Common myeloid progenitor, CD34-positive (primary cell): ENCODE data around the gene AFMID.

Experiments
- CTCF ChIA-PET: fragments of 350-600 bp; sonication (Branson Sonifier 250); formaldehyde crosslinking; loops from one replicate; lab custom pipeline; 2021; ENCODE audit warnings: antibody characterized with exemption; lab: Charles Lee
- POLR2A ChIA-PET: fragments of 350-600 bp; sonication (Branson Sonifier 250); formaldehyde crosslinking; loops from one replicate; lab custom pipeline; 2021; ENCODE audit warnings: antibody characterized with exemption; lab: Charles Lee
- DNase-seq, 3 donors: peaks; one replicate each; pipeline versions ENCODE4 v3.0.0 to v3.0.0-alpha.2; 2013
- H3K27ac ChIP-seq, 2 experiments: 1 replicate in 1 of 2; 2 replicates in 1 of 2; pipeline ENCODE4 v1.7.0; 2013; ENCODE audit warnings: inconsistent platforms in 2 of 2, low read length in 2 of 2, mild to moderate bottlenecking in 2 of 2, low read depth in 1 of 2, moderate library complexity in 1 of 2; ENCODE audit not compliant: severe bottlenecking in 2 of 2, insufficient read depth in 1 of 2, poor library complexity in 1 of 2
- H3K27me3 ChIP-seq, 5 experiments: replicated peaks in 2 of 5; 1 replicate in 3 of 5; 2 replicates in 2 of 5; pipeline versions ENCODE4 v1.6.1 to v1.7.0; 2013; ENCODE audit warnings: low read length in 4 of 5, mild to moderate bottlenecking in 2 of 5, moderate library complexity in 2 of 5, inconsistent platforms in 1 of 5; ENCODE audit not compliant: insufficient read depth in 5 of 5, control insufficient read depth in 4 of 5
- H3K36me3 ChIP-seq, 4 experiments: 1 replicate in 2 of 4; 2 replicates in 2 of 4; pipeline versions ENCODE4 v1.6.1 to v1.7.0; 2013; ENCODE audit warnings: low read length in 3 of 4, control low read depth in 1 of 4, mild to moderate bottlenecking in 1 of 4; ENCODE audit not compliant: control insufficient read depth in 4 of 4, insufficient read depth in 4 of 4
- H3K4me1 ChIP-seq, 4 experiments: 1 replicate in 3 of 4; 2 replicates in 1 of 4; pipeline versions ENCODE4 v1.6.1 to v1.7.1; 2013; ENCODE audit warnings: low read length in 3 of 4, mild to moderate bottlenecking in 3 of 4, control low read depth in 1 of 4, inconsistent platforms in 1 of 4, moderate library complexity in 1 of 4; ENCODE audit not compliant: control insufficient read depth in 4 of 4, insufficient read depth in 4 of 4; ENCODE audit errors: control extremely low read depth in 1 of 4
- H3K4me3 ChIP-seq, 7 experiments: 1 replicate in 4 of 7; 2 replicates in 3 of 7; pipeline versions ENCODE4 v1.5.1 to v1.7.0; 2013; ENCODE audit warnings: mild to moderate bottlenecking in 7 of 7, low read length in 6 of 7, moderate library complexity in 6 of 7, inconsistent platforms in 2 of 7, low read depth in 2 of 7, control low read depth in 1 of 7; ENCODE audit not compliant: insufficient read depth in 4 of 7, control insufficient read depth in 1 of 7; ENCODE audit errors: extremely low read depth in 1 of 7
- H3K9me3 ChIP-seq, 5 experiments: 1 replicate in 4 of 5; 2 replicates in 1 of 5; pipeline versions ENCODE4 v1.6.1 to v1.7.1; 2013; ENCODE audit warnings: low read length in 4 of 5, mild to moderate bottlenecking in 2 of 5, inconsistent platforms in 1 of 5, low read depth in 1 of 5, moderate library complexity in 1 of 5; ENCODE audit not compliant: control insufficient read depth in 4 of 5, insufficient read depth in 2 of 5; ENCODE audit errors: control extremely low read depth in 1 of 5
- WGBS: methylation state at CpG from one replicate; pipeline ENCODE4 v1.1.5; 2013; ENCODE audit not compliant: insufficient coverage; 5-methylcytosine and 5-hydroxymethylcytosine counted together

AFMID gene

GRCh38 chr17:78141437-78142118, 45.6 kb upstream of the AFMID start:
- Histone ChIP-seq H3K27ac (peak overlapping the region in 1 of 2 experiments; percentile 54), H3K9me3 (no peaks in the 10 kb centered on the region), H3K27me3 (no peaks in the 10 kb centered on the region), H3K4me1 (peaks cover 6 to 74% (median 62%) of the 10 kb centered on the region in 4 experiments), H3K36me3 (peaks cover 0 to 40% (median 23%) of the 10 kb centered on the region in 4 experiments), H3K4me3 (no peak overlapping the region)
- 85% methylated on average over 20 of the region's 20 CpGs for whole genome bisulfite sequencing
- ChIA-PET POLR2A (no interaction called here), CTCF (interaction anchor here (0.6 to 1.6 kb wide), 2 partner anchors 24 to 30 kb away, joined by 3 to 4 read pairs; no protein-coding TSS in a partner anchor)
- no peak for DNase-seq

GRCh38 chr17:78142119-78142861, 44.9 kb upstream of the AFMID start:
- Histone ChIP-seq H3K9me3 (no peaks in the 10 kb centered on the region), H3K36me3 (peaks cover 0 to 33% (median 16%) of the 10 kb centered on the region in 4 experiments), H3K27ac (no peak overlapping the region), H3K4me3 (no peak overlapping the region), H3K27me3 (no peaks in the 10 kb centered on the region), H3K4me1 (peaks cover 3 to 70% (median 60%) of the 10 kb centered on the region in 4 experiments)
- DNase-seq = no peak
- ChIA-PET CTCF (interaction anchor here (0.6 kb wide), 1 partner anchor 31 kb away, joined by 3 read pairs; no protein-coding TSS in a partner anchor), POLR2A (no interaction called here)
- 94% methylated on average over 13 of the region's 16 CpGs for WGBS

- no peak overlapping the region for H3K4me3 ChIP-seq
- POLR2A ChIA-PET = interaction anchor here (0.6 to 1.0 kb wide), 2 partner anchors 10 to 11 kb away, joined by 4 to 5 read pairs; no protein-coding TSS in a partner anchor
Observed at GRCh38 chr17:78143214-78144146, 43.7 kb upstream of the AFMID start.

GRCh38 chr17:78144147-78144719, 42.9 kb upstream of the AFMID start:
- no peaks in the 10 kb centered on the region for H3K27me3 ChIP-seq
- H3K36me3 ChIP-seq = peaks cover 0 to 20% (median 14%) of the 10 kb centered on the region in 4 experiments
- H3K4me1 ChIP-seq = peaks cover 5 to 67% (median 57%) of the 10 kb centered on the region in 4 experiments
- peak in 2 of 3 donors; percentile 58 to 60 for DNase-seq
- no peaks in the 10 kb centered on the region for H3K9me3 ChIP-seq
- no peak overlapping the region for H3K4me3 ChIP-seq
- POLR2A ChIA-PET = interaction anchor here (0.6 to 1.1 kb wide), 3 partner anchors 9 to 27 kb away, joined by 3 to 5 read pairs (median 4); no protein-coding TSS in a partner anchor
- H3K27ac ChIP-seq = peak overlapping the region in 1 of 2 experiments; percentile 38
- WGBS = 64% methylated on average over 9 of the region's 11 CpGs
- CTCF ChIA-PET = interaction anchor here (0.6 to 2.6 kb wide), 6 partner anchors 9 to 32 kb away, joined by 3 to 14 read pairs (median 4); partner anchors contain the start of gene TMC8

More at GRCh38 chr17:78143214-78144146, 43.7 kb upstream of the AFMID start:
- Histone ChIP-seq H3K9me3 (no peaks in the 10 kb centered on the region), H3K36me3 (peaks cover 0 to 26% (median 15%) of the 10 kb centered on the region in 4 experiments), H3K27ac (peak overlapping the region in 1 of 2 experiments; percentile 38), H3K27me3 (no peaks in the 10 kb centered on the region), H3K4me1 (peaks cover 5 to 70% (median 60%) of the 10 kb centered on the region in 4 experiments)
- DNase-seq = no peak
- CTCF ChIA-PET = interaction anchor here (0.9 to 2.6 kb wide), 5 partner anchors 8 to 33 kb away, joined by 3 to 14 read pairs (median 4); no protein-coding TSS in a partner anchor
- WGBS = 91% methylated on average over 20 of the region's 21 CpGs

- CTCF ChIA-PET = interaction anchor here (0.6 to 2.6 kb wide), 7 partner anchors 10 to 32 kb away, joined by 3 to 14 read pairs (median 4); partner anchors contain the start of gene TMC8
- Histone ChIP-seq H3K9me3 (no peaks in the 10 kb centered on the region), H3K4me3 (no peak overlapping the region), H3K36me3 (peaks cover 0 to 19% (median 14%) of the 10 kb centered on the region in 4 experiments), H3K27me3 (no peaks in the 10 kb centered on the region), H3K4me1 (peaks cover 5 to 63% (median 56%) of the 10 kb centered on the region in 4 experiments), H3K27ac (peak overlapping the region in 1 of 2 experiments; percentile 34)
- no peak for DNase-seq
- POLR2A ChIA-PET = interaction anchor here (1.0 to 1.1 kb wide), 2 partner anchors 13 to 26 kb away, joined by 3 to 4 read pairs; no protein-coding TSS in a partner anchor
- 91% methylated on average over 16 of the region's 18 CpGs for WGBS
Observed at GRCh38 chr17:78144736-78145641, 42.2 kb upstream of the AFMID start.
